ENCODE measurements around the gene FAM124B.

Gene FAM124B

GRCh38 chr2:224381521-224382279, 20.2 kb downstream of the FAM124B start:
- no peak for DNase-seq (ENCODE audit: low read depth in 1 of 2, low spot score in 1 of 2)

- DNase-seq (ENCODE audit: low read depth in 1 of 2, low spot score in 1 of 2) = no peak
Observed at GRCh38 chr2:224379986-224380385, 21.9 kb downstream of the FAM124B start.

- no peak for DNase-seq (ENCODE audit: low read depth in 1 of 2, low spot score in 1 of 2)
Observed at GRCh38 chr2:224379172-224379571, 22.7 kb downstream of the FAM124B start.

DNA sequence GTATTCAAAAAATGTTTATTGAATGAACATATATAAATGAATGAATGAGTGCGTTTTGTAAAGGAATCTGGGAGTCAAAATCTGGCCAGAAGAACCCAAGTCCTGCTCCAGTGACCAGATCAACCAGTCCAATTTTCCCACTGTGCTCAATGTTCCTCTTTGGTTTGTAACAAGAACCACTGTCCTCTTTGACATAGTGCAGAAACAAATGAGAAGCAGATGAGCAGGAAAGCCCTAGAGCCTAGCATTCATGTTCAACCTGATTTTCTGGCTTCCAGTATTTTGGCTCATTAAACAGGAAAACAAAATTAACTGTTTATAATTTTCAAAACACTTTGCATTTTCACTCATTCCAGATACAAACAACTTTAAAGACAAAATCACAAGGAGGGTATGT, 23.2 kb downstream of the FAM124B start:
- no peak for DNase-seq (ENCODE audit: low read depth in 1 of 2, low spot score in 1 of 2)

- no peak for DNase-seq (ENCODE audit: low read depth in 1 of 2, low spot score in 1 of 2)
Observed at GRCh38 chr2:224377751-224378700, 23.9 kb downstream of the FAM124B start.

GRCh38 chr2:224372641-224373040, 29.3 kb downstream of the FAM124B start:
- no peak for DNase-seq (ENCODE audit: low read depth in 1 of 2, low spot score in 1 of 2)

DNA sequence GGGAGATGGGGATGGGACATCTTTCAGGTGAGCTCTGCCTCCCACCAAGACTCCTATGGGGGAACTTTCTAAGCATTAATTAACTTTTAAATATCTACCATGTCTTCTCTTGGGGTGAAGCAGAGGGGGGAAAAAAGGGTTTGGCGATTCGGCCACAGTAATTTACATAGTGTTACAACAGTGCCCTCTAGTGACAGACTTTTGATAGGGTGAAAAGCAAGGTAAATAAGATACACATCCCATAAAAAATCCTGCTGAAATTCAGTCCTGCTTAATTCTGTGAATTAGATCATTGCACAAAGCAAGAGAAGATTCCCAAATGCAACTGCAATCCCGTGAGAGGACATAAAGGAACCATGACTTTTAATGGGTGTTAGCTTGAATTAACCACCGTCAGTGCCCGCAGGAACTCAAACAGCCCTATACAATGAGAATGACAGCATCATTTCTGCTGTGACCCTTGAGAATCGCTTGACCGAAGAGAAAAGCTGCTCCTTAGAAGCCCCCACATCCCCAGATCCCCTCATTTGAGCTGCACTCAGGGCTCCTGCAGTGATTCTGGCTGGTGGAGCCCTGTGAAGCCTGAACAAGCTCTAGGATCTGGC, 32.8 kb downstream of the FAM124B start:
- DNase-seq (ENCODE audit: low read depth in 1 of 2, low spot score in 1 of 2) = no peak

- no peak for DNase-seq (ENCODE audit: low read depth in 1 of 2, low spot score in 1 of 2)
Observed at GRCh38 chr2:224366267-224366844, 35.6 kb downstream of the FAM124B start.

GRCh38 chr2:224365331-224365730, 36.6 kb downstream of the FAM124B start:
- no peak for DNase-seq (ENCODE audit: low read depth in 1 of 2, low spot score in 1 of 2)

DNA sequence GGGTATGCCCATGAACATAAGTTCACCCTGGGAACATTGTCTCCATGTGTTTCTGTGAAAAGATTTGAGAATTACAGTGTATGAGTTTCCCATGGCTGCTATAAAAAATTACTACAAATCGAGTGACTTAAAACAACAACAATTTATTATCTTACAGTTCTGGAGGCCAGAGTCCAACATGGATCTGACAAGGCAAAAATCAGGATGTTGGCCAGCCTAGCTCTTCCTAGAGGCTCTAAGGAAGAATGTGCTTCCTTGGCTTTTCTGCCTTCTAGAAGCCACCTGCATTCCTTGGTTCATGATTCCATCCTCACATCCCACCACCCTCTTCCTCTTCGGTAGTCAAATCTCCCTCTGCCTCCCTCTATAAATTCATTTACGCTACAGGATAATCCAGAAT, 38.6 kb downstream of the FAM124B start:
- no peak for DNase-seq (ENCODE audit: low read depth in 1 of 2, low spot score in 1 of 2)

DNA sequence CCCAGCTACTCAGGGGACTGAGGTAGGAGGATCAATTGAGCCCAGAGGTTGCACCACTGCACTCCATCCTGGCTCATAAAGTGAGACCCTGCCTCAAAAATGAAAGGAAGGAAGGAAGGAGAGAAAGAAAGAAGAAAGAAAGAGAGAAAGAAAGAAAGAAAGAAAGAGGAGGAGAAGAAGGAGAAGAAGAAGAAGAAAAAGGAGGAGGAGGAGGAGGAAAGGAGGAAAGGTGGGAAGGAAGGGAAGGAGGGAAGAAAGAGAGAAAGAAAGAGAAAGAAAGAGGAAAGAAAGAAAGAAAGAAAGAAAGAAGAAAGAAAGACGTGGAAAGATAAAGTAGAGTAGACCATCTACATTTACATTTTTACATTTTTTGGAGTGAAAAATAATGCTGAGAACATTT, 39.8 kb downstream of the FAM124B start:
- no peak for DNase-seq (ENCODE audit: low read depth in 1 of 2, low spot score in 1 of 2)

DNA sequence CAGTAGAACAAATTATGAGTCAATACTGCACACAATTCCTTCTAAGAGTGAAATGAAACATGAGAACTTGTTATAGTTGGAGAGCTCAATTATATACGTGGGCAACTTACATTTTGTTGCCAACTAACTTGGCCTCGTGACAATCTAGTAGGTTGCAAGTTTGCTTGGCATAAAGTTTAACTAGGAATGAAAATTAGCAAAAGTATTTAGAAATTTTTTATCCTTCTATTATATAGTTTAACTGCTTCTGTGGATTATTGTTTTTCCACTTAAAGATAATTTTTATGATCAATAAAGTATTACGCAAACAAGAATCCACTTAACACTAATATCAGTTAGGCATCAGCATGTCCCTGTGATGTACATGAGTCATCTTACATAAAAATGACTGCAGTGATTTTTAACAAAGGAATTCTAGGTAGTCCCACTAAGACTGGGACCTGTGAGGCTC, 41.1 kb downstream of the FAM124B start:
- no peak for DNase-seq (ENCODE audit: low read depth in 1 of 2, low spot score in 1 of 2)

GRCh38 chr2:224359569-224359968, 42.3 kb downstream of the FAM124B start:
- DNase-seq (ENCODE audit: low read depth in 1 of 2, low spot score in 1 of 2) = no peak

GRCh38 chr2:224357098-224357901, 44.6 kb downstream of the FAM124B start:
- DNase-seq (ENCODE audit: low read depth in 1 of 2, low spot score in 1 of 2) = peak in 1 of 2 donors; percentile 12

GRCh38 chr2:224354632-224355211, 47.2 kb downstream of the FAM124B start:
- no peak for DNase-seq (ENCODE audit: low read depth in 1 of 2, low spot score in 1 of 2)

GRCh38 chr2:224350703-224351102, 51.2 kb downstream of the FAM124B start:
- no peak for DNase-seq (ENCODE audit: low read depth in 1 of 2, low spot score in 1 of 2)

- DNase-seq (ENCODE audit: low read depth in 1 of 2, low spot score in 1 of 2) = no peak
Observed at GRCh38 chr2:224349396-224349795, 52.5 kb downstream of the FAM124B start.

DNA sequence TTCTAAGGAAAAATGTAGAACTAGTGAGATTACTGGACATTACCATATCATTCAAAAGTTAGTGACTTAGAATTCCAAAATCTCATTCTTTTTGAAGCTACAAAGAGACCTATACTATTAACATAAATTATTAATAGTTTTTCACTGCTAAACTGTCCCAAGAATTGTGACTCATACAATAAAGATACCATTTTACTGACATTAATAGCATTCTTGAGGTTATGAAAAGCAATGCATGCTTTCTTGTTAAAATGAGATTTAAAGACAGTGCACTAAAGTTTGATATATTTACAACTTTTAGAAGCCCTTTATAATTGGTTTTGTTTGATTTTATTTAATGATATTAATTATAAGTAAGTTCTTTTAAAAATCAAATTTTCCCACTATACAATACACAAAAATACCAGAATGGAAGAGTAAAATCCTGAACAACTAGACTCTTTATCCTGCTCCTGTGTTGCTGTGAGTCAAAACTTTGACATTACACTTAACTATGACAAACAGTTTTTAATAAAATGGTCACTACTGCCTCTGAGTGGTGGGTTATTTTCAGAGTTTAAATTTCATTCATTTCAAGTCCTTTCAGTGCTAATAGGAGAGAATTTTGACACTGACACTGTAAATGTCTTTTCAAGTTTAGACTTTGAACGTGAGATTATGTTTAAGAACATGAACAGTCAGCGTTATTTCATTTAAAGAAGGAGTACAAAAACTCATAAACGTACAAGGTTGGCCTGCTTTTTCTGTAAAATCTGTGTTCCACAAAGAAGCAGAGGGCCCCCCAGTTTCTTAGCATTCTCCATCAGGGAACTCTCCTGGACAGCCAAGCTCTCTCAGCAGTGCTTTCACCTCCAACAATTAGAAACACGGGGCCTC, 54.5 kb downstream of the FAM124B start:
- no peak for DNase-seq (ENCODE audit: low read depth in 1 of 2, low spot score in 1 of 2)

DNA sequence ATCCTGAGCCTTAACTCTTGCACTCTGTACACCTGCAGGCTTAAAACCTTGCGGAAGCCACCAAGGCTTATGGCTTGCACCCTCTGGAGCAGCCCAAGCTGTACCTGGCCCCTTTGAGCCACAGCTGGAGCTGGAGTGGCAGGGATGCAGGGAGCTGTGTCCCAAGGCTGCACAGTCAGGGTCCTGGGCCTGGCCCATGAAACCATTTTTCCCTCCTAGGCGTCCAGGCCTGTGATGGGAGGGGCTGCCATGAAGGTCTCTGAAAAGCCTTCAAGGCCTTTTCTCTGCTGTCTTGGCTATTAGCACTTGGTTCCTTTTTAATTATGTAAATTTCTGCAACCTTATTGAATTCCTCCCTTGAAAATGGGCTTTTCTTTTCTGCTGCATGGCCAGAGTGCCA, 56.4 kb downstream of the FAM124B start:
- DNase-seq (ENCODE audit: low read depth in 1 of 2, low spot score in 1 of 2) = no peak
